Osteocyte (in vitro differentiated cells): ENCODE results near the gene KIF2C. TPM values are rescaled to one million over a fixed set of nuclear protein-coding genes. Genes with fewer than 3 reads are reported as not detected.

Source experiments
- DNase-seq: peaks from one replicate; pipeline ENCODE4 v3.0.0; 2021; ENCODE audit warnings: mixed read lengths; ENCODE audit not compliant: unreplicated experiment; ENCODE audit errors: extremely low spot score
- H3K27ac Mint-ChIP-seq: one replicate; pipeline ENCODE4 v1.8.0; 2021; ENCODE audit warnings: mild to moderate bottlenecking, mixed read lengths; ENCODE audit not compliant: unreplicated experiment
- H3K27me3 Mint-ChIP-seq: one replicate; pipeline ENCODE4 v1.8.0; 2021; ENCODE audit warnings: mixed read lengths; ENCODE audit not compliant: unreplicated experiment
- H3K36me3 Mint-ChIP-seq: one replicate; pipeline ENCODE4 v1.8.0; 2021; ENCODE audit warnings: mixed read lengths; ENCODE audit not compliant: unreplicated experiment
- H3K4me1 Mint-ChIP-seq: one replicate; pipeline ENCODE4 v1.8.0; 2021; ENCODE audit warnings: mixed read lengths; ENCODE audit not compliant: unreplicated experiment
- H3K4me3 Mint-ChIP-seq: one replicate; pipeline ENCODE4 v1.8.0; 2021; ENCODE audit warnings: mild to moderate bottlenecking, moderate library complexity, mixed read lengths; ENCODE audit not compliant: unreplicated experiment
- H3K9me3 Mint-ChIP-seq: one replicate; pipeline ENCODE4 v1.8.0; 2021; ENCODE audit warnings: mixed read lengths; ENCODE audit not compliant: unreplicated experiment
- total RNA-seq: library from RNA; stranded (reverse); gene quantifications from 2 replicates; pipeline ENCODE4 v1.2.1, GENCODE V29; 2021
- TF ChIP-seq, protein P1 (sequence below): fragments of 200-600 bp; sonication (generic); IDR thresholded peaks from 2 replicates; pipeline ENCODE4 v1.5.0; 2021; ENCODE audit warnings: antibody characterized with exemption, mild to moderate bottlenecking, moderate library complexity

KIF2C gene
- total RNA-seq, 1 donor from 2014 or later = 7.5 TPM

DNA sequence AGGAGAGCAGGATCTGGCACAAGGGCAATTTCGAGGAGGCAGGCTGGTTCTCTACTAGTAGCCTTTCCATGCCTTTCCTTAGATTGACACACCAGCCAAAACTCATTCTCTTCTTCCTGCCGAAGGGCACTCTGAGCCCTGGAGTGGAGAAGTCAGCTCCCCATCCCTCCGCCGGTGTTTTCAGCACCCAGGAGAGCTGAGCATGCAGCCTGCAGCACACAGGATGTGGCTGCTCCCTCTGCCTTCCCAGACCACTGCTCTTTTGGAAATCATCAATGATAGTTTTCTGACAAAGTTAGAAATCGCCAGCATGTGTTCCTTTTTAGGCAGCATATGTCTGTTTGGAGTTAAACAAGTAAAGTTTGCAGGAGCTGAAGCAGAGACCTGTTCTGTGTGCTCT, 20.3 kb upstream of the KIF2C start:
- DNase-seq = no peak
- Mint-ChIP-seq H3K36me3 (no peaks in the 10 kb centered on the region), H3K27ac (no peak overlapping the region), H3K4me1 (peaks cover 6% of the 10 kb centered on the region), H3K9me3 (no peaks in the 10 kb centered on the region), H3K27me3 (peaks cover 19% of the 10 kb centered on the region), H3K4me3 (no peak overlapping the region)
- TF ChIP-seq, protein P1, sequence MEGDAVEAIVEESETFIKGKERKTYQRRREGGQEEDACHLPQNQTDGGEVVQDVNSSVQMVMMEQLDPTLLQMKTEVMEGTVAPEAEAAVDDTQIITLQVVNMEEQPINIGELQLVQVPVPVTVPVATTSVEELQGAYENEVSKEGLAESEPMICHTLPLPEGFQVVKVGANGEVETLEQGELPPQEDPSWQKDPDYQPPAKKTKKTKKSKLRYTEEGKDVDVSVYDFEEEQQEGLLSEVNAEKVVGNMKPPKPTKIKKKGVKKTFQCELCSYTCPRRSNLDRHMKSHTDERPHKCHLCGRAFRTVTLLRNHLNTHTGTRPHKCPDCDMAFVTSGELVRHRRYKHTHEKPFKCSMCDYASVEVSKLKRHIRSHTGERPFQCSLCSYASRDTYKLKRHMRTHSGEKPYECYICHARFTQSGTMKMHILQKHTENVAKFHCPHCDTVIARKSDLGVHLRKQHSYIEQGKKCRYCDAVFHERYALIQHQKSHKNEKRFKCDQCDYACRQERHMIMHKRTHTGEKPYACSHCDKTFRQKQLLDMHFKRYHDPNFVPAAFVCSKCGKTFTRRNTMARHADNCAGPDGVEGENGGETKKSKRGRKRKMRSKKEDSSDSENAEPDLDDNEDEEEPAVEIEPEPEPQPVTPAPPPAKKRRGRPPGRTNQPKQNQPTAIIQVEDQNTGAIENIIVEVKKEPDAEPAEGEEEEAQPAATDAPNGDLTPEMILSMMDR = no peak

DNA sequence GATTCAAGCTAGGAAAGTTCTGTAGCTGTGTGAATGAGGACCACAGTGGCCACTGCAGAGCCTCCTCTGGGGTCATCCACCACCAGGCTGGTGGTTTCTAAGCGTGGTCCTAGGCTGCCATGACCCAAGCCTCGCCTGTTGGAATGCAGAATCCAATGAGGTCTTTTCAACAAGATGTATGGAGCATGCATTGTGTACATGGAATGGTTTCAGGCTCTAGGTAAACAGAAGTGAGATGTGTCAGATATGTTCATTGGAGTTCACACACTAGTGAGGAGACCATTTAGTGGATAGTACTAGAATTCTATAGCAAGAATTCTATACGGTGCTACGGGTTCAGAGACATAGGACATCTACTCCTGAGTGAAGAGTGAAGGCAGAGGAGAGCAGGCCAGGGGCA, 19.4 kb upstream of the KIF2C start:
- Mint-ChIP-seq H3K4me3 (no peak overlapping the region), H3K36me3 (no peaks in the 10 kb centered on the region), H3K27ac (no peak overlapping the region), H3K9me3 (no peaks in the 10 kb centered on the region), H3K27me3 (peaks cover 19% of the 10 kb centered on the region), H3K4me1 (peaks cover 4% of the 10 kb centered on the region)
- DNase-seq = no peak
- TF ChIP-seq, protein P1 = no peak

DNA sequence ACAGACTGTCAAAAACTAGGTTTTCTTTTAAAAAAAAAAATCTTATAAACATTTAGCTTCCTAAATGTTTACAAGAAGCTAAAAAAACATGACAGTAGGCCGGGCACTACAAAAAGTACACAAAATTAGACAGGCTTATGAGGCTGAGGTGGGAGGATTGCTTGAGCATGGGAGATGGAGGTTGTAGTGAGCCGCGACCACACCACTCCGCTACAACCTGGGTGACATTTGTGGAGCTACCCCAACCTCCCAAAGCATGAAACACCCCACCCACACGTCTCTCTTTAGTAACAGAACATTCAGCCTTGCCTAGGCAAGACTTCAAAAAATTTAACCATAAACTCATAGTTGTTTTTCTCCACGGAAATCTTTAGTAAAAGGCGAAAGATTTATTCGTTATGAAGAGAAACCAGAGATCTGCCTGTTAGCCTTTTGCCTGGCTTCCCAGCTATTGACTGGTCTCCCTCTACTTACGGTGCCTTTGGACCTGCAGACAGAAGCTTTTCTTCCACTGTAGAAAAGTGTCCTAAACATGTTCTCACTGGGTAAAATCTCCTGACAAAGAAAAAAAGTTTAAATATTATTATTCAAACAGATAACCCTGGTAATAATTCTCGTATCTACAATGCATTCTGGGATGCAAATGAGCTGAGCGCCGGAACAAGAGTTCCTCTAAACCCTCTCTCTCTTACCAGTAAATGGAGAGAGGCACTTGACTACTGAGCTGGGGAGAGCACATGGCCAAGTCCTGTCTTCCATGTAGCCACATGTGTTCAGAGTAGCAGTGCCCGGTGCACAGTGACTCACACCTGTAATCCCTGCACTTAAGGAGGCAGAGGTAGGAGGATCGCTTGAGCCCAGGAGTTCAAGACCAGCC, 17.9 kb upstream of the KIF2C start:
- H3K4me1 Mint-ChIP-seq = peaks cover 4% of the 10 kb centered on the region
- H3K27ac Mint-ChIP-seq = peak overlapping the region; percentile 20
- peaks cover 9% of the 10 kb centered on the region for H3K27me3 Mint-ChIP-seq
- no peaks in the 10 kb centered on the region for H3K9me3 Mint-ChIP-seq
- TF ChIP-seq, protein P1 = no peak
- DNase-seq = no peak
- H3K36me3 Mint-ChIP-seq = no peaks in the 10 kb centered on the region
- no peak overlapping the region for H3K4me3 Mint-ChIP-seq

DNA sequence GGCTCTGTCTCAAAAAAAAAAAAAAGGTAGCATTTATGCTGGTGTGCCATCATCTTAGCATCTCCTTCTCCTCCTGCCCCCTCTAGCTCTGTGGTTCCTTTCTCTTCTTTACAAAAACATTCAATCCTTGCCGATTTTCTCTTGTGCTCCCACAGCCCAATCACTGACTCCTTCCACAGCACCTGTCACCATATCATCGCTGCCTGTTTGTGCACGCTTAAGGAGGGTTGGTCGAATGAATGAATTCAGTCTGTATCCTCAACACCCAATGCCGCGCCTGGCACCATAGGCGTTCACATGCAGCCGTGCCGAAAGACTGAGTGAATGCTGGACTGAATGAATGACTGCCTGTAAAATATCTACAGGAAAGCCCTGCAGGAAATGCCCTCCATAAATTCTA, 16.6 kb upstream of the KIF2C start:
- DNase-seq = no peak
- Mint-ChIP-seq H3K27ac (no peak overlapping the region), H3K4me1 (peaks cover 4% of the 10 kb centered on the region), H3K36me3 (no peaks in the 10 kb centered on the region), H3K9me3 (no peaks in the 10 kb centered on the region), H3K27me3 (peaks cover 2% of the 10 kb centered on the region), H3K4me3 (no peak overlapping the region)
- TF ChIP-seq, protein P1 = no peak

DNA sequence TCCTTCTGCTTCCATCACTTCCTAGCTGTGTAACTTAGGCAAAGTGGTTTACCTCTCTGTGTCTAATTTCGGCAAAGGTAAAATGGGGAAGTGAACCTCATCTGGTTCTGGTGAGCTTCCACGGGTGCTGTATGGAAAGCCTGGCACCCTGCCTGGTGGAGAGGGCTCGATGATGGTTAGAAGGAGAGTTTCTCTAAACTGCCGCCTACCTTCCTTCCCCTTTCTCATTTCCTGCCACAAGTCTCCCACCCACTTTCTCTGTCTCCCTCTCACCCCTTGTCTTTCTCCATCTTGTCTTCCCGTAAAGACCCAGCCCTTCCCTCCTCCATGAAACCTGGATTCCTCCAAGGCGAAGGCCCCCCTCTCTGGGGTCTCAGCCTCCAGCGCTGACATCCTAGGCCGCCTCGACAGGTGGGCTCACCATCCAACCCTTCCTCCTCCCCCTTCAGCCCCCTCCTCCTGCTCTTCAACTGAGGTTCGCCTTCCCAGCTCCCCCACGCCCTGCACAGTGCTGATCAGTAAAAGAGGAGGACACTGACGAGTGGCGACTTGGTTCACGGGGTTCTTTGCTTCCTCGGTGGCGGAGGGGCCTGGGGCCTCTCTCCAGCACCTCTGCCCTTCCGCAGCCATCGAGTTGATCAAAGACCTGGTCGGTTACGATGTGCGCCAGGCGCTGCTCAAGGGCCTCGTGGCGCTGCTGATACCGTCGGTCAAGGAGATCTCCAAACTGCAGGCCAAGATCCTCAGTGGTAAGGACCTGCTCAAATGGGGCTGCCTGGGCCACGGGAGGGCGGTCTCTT, 15.9 kb upstream of the KIF2C start:
- TF ChIP-seq, protein P1 = no peak
- no peak overlapping the region for H3K27ac Mint-ChIP-seq
- H3K9me3 Mint-ChIP-seq = no peaks in the 10 kb centered on the region
- H3K27me3 Mint-ChIP-seq = no peaks in the 10 kb centered on the region
- no peak overlapping the region for H3K4me3 Mint-ChIP-seq
- H3K36me3 Mint-ChIP-seq = no peaks in the 10 kb centered on the region
- H3K4me1 Mint-ChIP-seq = peaks cover 4% of the 10 kb centered on the region
- DNase-seq = no peak
